SK-N-SH (cell line): Measurements from ENCODE around the gene CD81. TPM values are rescaled to one million over a fixed set of nuclear protein-coding genes. Genes with fewer than 3 reads are reported as not detected.

Experiments
- CTCF ChIA-PET: fragments of 300-600, 350-600 bp; formaldehyde crosslinking; extraction: SDS; loops from one replicate; lab custom pipeline; 2021; lab: Yijun Ruan, JAX
- POLR2A ChIA-PET: fragments of 350-600 bp; sonication (Branson Sonifier 250); formaldehyde crosslinking; extraction: SDS; loops from one replicate; lab custom pipeline; 2020; ENCODE audit warnings: antibody characterized with exemption, inconsistent platforms; lab: Yijun Ruan, JAX
- DNase-seq: peaks from one replicate; pipeline ENCODE4 v3.0.0; 2012
- H2AFZ ChIP-seq: fragments of 200-600 bp; sonication (generic); 2 replicates; pipeline ENCODE4 v1.8.1; 2016; ENCODE audit warnings: antibody characterized with exemption, mild to moderate bottlenecking, low read depth
- H3F3A ChIP-seq: fragments of 200-600 bp; sonication (generic); replicated peaks from 2 replicates; pipeline ENCODE3; 2016; ENCODE audit warnings: antibody characterized with exemption, mild to moderate bottlenecking; ENCODE audit not compliant: insufficient read depth
- H3K27ac ChIP-seq, 2 experiments: fragments of 200-500 bp in 1 of 2; fragments of 200-600 bp in 1 of 2; sonication (Bioruptor generic) in 1 of 2; sonication (generic), shearing (Covaris generic) in 1 of 2; 2 replicates each; pipeline versions ENCODE4 v1.5.1 to v1.6.1; 2014 to 2016; ENCODE audit warnings: low read depth in 2 of 2, inconsistent platforms in 1 of 2, low read length in 1 of 2, mild to moderate bottlenecking in 1 of 2, mixed read lengths in 1 of 2
- H3K27me3 ChIP-seq: fragments of 200-600 bp; sonication (generic), shearing (Covaris generic); 2 replicates; pipeline ENCODE4 v1.6.1; 2016; ENCODE audit warnings: mixed run types; ENCODE audit not compliant: insufficient read depth
- H3K36me3 ChIP-seq, 2 experiments: fragments of 200-500 bp in 1 of 2; fragments of 200-600 bp in 1 of 2; sonication (Bioruptor generic) in 1 of 2; sonication (generic) in 1 of 2; replicated peaks in 1 of 2; 2 replicates each; pipeline versions ENCODE3 to v1.5.1; 2014 to 2016; ENCODE audit warnings: low read length in 1 of 2, mild to moderate bottlenecking in 1 of 2; ENCODE audit not compliant: insufficient read depth in 2 of 2, control insufficient read depth in 1 of 2
- H3K4me1 ChIP-seq, 2 experiments: fragments of 200-500 bp in 1 of 2; fragments of 200-600 bp in 1 of 2; sonication (Bioruptor generic) in 1 of 2; sonication (generic), shearing (Covaris generic) in 1 of 2; 2 replicates each; pipeline versions ENCODE4 v1.5.1 to v1.6.1; 2014 to 2016; ENCODE audit warnings: low read depth in 1 of 2, low read length in 1 of 2, mixed run types in 1 of 2; ENCODE audit not compliant: insufficient read depth in 2 of 2, control insufficient read depth in 1 of 2
- H3K4me2 ChIP-seq: fragments of 200-600 bp; sonication (generic), shearing (Covaris generic); 2 replicates; pipeline ENCODE4 v1.6.1; 2017; ENCODE audit warnings: mixed run types
- H3K4me3 ChIP-seq, 2 experiments: fragments of 200-500 bp in 1 of 2; fragments of 200-600 bp in 1 of 2; sonication (Bioruptor generic) in 1 of 2; sonication (generic), shearing (Covaris generic) in 1 of 2; 2 replicates each; pipeline versions ENCODE4 v1.5.1 to v1.8.1; 2014 to 2016; ENCODE audit warnings: low read depth in 2 of 2, inconsistent platforms in 1 of 2, low read length in 1 of 2, mild to moderate bottlenecking in 1 of 2, mixed read lengths in 1 of 2, moderate library complexity in 1 of 2
- H3K79me2 ChIP-seq: fragments of 200-600 bp; sonication (generic); 2 replicates; pipeline ENCODE4 v1.8.1; 2017; ENCODE audit warnings: mild to moderate bottlenecking; ENCODE audit not compliant: insufficient read depth
- H3K9ac ChIP-seq: fragments of 200-600 bp; sonication (generic); 2 replicates; pipeline ENCODE4 v1.6.1; 2017; ENCODE audit warnings: mixed run types
- H3K9me2 ChIP-seq: fragments of 200-600 bp; sonication (generic); 2 replicates; pipeline ENCODE4 v1.6.1; 2017; ENCODE audit warnings: mixed run types
- H3K9me3 ChIP-seq: fragments of 200-600 bp; sonication (generic); 2 replicates; pipeline ENCODE4 v1.6.1; 2017; ENCODE audit warnings: mixed run types, mild to moderate bottlenecking, moderate library complexity
- H4K20me1 ChIP-seq: fragments of 200-600 bp; sonication (generic); 2 replicates; pipeline ENCODE4 v1.6.1; 2017; ENCODE audit warnings: mild to moderate bottlenecking, mixed run types; ENCODE audit not compliant: insufficient read depth
- CHD2 ChIP-seq: fragments of 150-350 bp; IDR thresholded peaks from 2 replicates; pipeline ENCODE4 v1.6.1; 2018; ENCODE audit warnings: low read length; ENCODE audit not compliant: partially characterized antibody
- ELF1 ChIP-seq: IDR thresholded peaks from 2 replicates; pipeline ENCODE4 v1.4.0; 2012
- EP300 ChIP-seq, 2 experiments: IDR thresholded peaks; 2 replicates each; pipeline versions ENCODE4 v1.4.0 to v1.6.1; 2012; ENCODE audit warnings: borderline replicate concordance in 1 of 2, low read depth in 1 of 2, low read length in 1 of 2
- FOSL2 ChIP-seq: IDR thresholded peaks from 2 replicates; pipeline ENCODE4 v1.4.0; 2012; ENCODE audit warnings: low read depth, mild to moderate bottlenecking, moderate library complexity, borderline replicate concordance
- FOXM1 ChIP-seq: IDR thresholded peaks from 2 replicates; pipeline ENCODE4 v1.4.0; 2012; ENCODE audit warnings: low read depth, mild to moderate bottlenecking
- NFIC ChIP-seq: IDR thresholded peaks from 2 replicates; pipeline ENCODE4 v1.4.0; 2012; ENCODE audit warnings: borderline replicate concordance
- NRF1 ChIP-seq: IDR thresholded peaks from 2 replicates; pipeline ENCODE4 v1.6.1; 2012; ENCODE audit warnings: low read depth, mild to moderate bottlenecking, low read length
- PBX3 ChIP-seq: IDR thresholded peaks from 2 replicates; pipeline ENCODE4; 2012
- POLR2AphosphoS5 ChIP-seq: IDR thresholded peaks from 2 replicates; pipeline ENCODE4 v1.6.1; 2012; ENCODE audit warnings: low read depth, low read length
- REST ChIP-seq: IDR thresholded peaks from 2 replicates; pipeline ENCODE4 v1.6.1; 2012; ENCODE audit warnings: mild to moderate bottlenecking, low read depth, low read length, moderate library complexity
- RFX5 ChIP-seq: IDR thresholded peaks from 2 replicates; pipeline ENCODE4 v1.6.1; 2012; ENCODE audit warnings: mild to moderate bottlenecking, improper control_type of control experiment, low read length
- SMC3 ChIP-seq: IDR thresholded peaks from 2 replicates; pipeline ENCODE4 v1.6.1; 2012; ENCODE audit warnings: low read depth, low read length, improper control_type of control experiment
- TEAD4 ChIP-seq: IDR thresholded peaks from 2 replicates; pipeline ENCODE4 v1.4.0; 2012; ENCODE audit warnings: mild to moderate bottlenecking, borderline replicate concordance; ENCODE audit not compliant: insufficient read depth
- YY1 ChIP-seq: IDR thresholded peaks from 2 replicates; pipeline ENCODE4 v1.4.0; 2012; ENCODE audit warnings: low read depth, mild to moderate bottlenecking
- WGBS: methylation state at CpG from one replicate; pipeline ENCODE4 v1.1.6; 2017; ENCODE audit warnings: low lambda C conversion rate; 5-methylcytosine and 5-hydroxymethylcytosine counted together
- polyA plus RNA-seq, 3 experiments: library from polyadenylated mRNA; depleted of rRNA; stranded (reverse); fragments of >200 nt; gene quantifications; 2 replicates each; pipeline ENCODE4 v1.2.3, GENCODE V29; 2012

Gene CD81
- polyA plus RNA-seq, 1 of the 3 experiments (the other 2 are of a cell fraction) = 517 TPM

GRCh38 chr11:2402106-2402505 is 25.0 kb downstream of the CD81 start (continued):
- TF ChIP-seq PBX3 (no peak), FOXM1 (no peak), REST (no peak), RFX5 (no peak)

GRCh38 chr11:2402890-2403645 is 26.0 kb downstream of the CD81 start:
- peaks cover 10 to 23% of the 10 kb centered on the region in 2 experiments; a peak in 2 of 4 replicates for H3K4me1 ChIP-seq
- TF ChIP-seq NFIC (no peak), CHD2 (no peak), YY1 (no peak), TEAD4 (no peak), EP300 (IDR thresholded peaks at IDR 0.05; ENCODE audit: borderline replicate concordance in 1 of 2, low read depth in 1 of 2, low read length in 1 of 2) (no peak), FOSL2 (no peak), FOXM1 (no peak), SMC3 (no peak), ELF1 (no peak), POLR2AphosphoS5 (no peak), NRF1 (no peak)
- no peaks in the 10 kb centered on the region for H3K27me3 ChIP-seq
- ChIA-PET CTCF (interaction anchor here (0.5 to 9.9 kb wide), 6 partner anchors 10 to 208 kb away, joined by 3 to 166 read pairs (median 6); no protein-coding TSS in a partner anchor), POLR2A (interaction anchor here (0.7 kb wide), 1 partner anchor 96 kb away, joined by 3 read pairs; no protein-coding TSS in a partner anchor)
- no peak for DNase-seq
- 96% methylated on average over 5 of the region's 31 CpGs for WGBS
- no peak overlapping the region for H3K27ac ChIP-seq
- peaks cover 30% of the 10 kb centered on the region for H3K79me2 ChIP-seq
- H3K9me3 ChIP-seq = no peaks in the 10 kb centered on the region
- H4K20me1 ChIP-seq = no peaks in the 10 kb centered on the region
- H3K4me2 ChIP-seq = no peak overlapping the region
- peaks cover 10% of the 10 kb centered on the region for H3F3A ChIP-seq
- H3K4me3 ChIP-seq = no peak overlapping the region
- H3K9ac ChIP-seq = no peak overlapping the region
- peaks cover 3 to 24% of the 10 kb centered on the region in 2 experiments for H3K36me3 ChIP-seq
- no peak overlapping the region for H2AFZ ChIP-seq
- H3K9me2 ChIP-seq = no peaks in the 10 kb centered on the region
